Naive thymus-derived CD8-positive, alpha-beta T cell (primary cell): ENCODE data around the gene PREX1. TPM values are rescaled to one million over a fixed set of nuclear protein-coding genes. Genes with fewer than 3 reads are reported as not detected.

Experiments used
- ATAC-seq, 2 donors: fragments of 150-1000 bp; cut with Tn5 transposase in 1 of 2; sonication (Bioruptor Pico), chemical (Tn5 transposase) in 1 of 2; 1 replicate in 1 of 2; 2 replicates in 1 of 2; pipeline ENCODE4 v1.10.0; 2021; ENCODE audit warnings: mild to moderate bottlenecking in 2 of 2, moderate library complexity in 2 of 2
- POLR2A ChIA-PET: fragments of 350-600 bp; sonication (Branson Sonifier 250); formaldehyde crosslinking; loops from one replicate; lab custom pipeline; 2021; ENCODE audit warnings: antibody characterized with exemption; lab: Charles Lee
- DNase-seq, 10 donors: peaks; one replicate each; pipeline versions ENCODE4 v3.0.0 to v3.0.0-alpha.2; 2020 to 2022
- H3K27ac Mint-ChIP-seq, 10 donors: one replicate each; pipeline ENCODE4 v1.8.0; 2020 to 2022; ENCODE audit warnings: mild to moderate bottlenecking in 10 of 10, mixed read lengths in 10 of 10, moderate library complexity in 4 of 10, inconsistent platforms in 1 of 10
- H3K27me3 Mint-ChIP-seq, 5 donors: one replicate each; pipeline ENCODE4 v1.8.0; 2021 to 2022; ENCODE audit warnings: mixed read lengths in 5 of 5
- H3K36me3 Mint-ChIP-seq, 3 donors: one replicate each; pipeline ENCODE4 v1.8.0; 2020 to 2022; ENCODE audit warnings: mixed read lengths in 3 of 3, mild to moderate bottlenecking in 2 of 3, inconsistent platforms in 1 of 3
- H3K4me1 Mint-ChIP-seq, 4 donors: one replicate each; pipeline ENCODE4 v1.8.0; 2021 to 2022; ENCODE audit warnings: mixed read lengths in 4 of 4
- H3K4me3 Mint-ChIP-seq, 10 donors: one replicate each; pipeline ENCODE4 v1.8.0; 2020 to 2022; ENCODE audit warnings: mild to moderate bottlenecking in 10 of 10, mixed read lengths in 10 of 10, moderate library complexity in 6 of 10, inconsistent platforms in 1 of 10
- H3K9me3 Mint-ChIP-seq, 9 donors: one replicate each; pipeline ENCODE4 v1.8.0; 2020 to 2022; ENCODE audit warnings: mixed read lengths in 9 of 9, mild to moderate bottlenecking in 3 of 9, inconsistent platforms in 1 of 9, moderate library complexity in 1 of 9
- polyA plus RNA-seq, 3 donors: library from polyadenylated mRNA; unstranded; fragments of 300-500 nt; fragmentation: Illumina TruSeq; gene quantifications; one replicate each; pipeline ENCODE4 v1.2.3, GENCODE V29; 2021
- total RNA-seq, 8 experiments: library from RNA in 2 of 8; stranded (reverse) in 2 of 8; gene quantifications; one replicate each; pipeline ENCODE4 v1.2.3 and lab custom pipeline; 2021 to 2026

The PREX1 gene
- total and polyA plus RNA-seq, 5 experiments from 2014 or later = 14.4 to 141 (median 38.5) TPM

GRCh38 chr20:48638546-48638945 is 189.3 kb downstream of the PREX1 start:
- Mint-ChIP-seq H3K9me3 (no peaks in the 10 kb centered on the region), H3K4me1 (peaks cover 0 to 13% (median 11%) of the 10 kb centered on the region in 4 donors), H3K4me3 (no peak overlapping the region), H3K27me3 (no peaks in the 10 kb centered on the region), H3K36me3 (peaks cover 0 to 75% (median 5%) of the 10 kb centered on the region in 3 donors), H3K27ac (peak overlapping the region in 3 of 10 donors; percentile 14 to 90 (median 70))
- ATAC-seq (no peak), DNase-seq (no peak)
- POLR2A ChIA-PET = no interaction called here

DNA sequence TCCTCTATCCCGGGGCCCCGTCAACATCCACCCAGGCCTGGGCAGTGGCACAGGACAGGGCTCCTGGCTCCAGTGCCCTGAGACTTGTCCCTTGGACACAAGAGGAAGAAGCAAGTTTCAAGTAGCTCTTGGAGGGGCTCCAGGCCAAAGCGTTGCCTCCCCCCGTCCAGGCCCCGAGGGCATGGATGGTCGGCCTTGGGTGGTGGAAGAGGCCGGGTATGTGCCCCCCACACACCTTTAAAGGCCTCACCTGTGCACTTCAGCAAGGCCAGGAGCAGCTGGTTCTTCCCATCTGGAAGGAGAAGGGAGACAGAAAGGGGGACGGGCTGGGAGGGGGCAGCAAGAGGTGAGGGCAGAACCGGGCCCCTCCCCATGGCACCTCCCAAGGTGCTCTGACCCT is 190.3 kb downstream of the PREX1 start:
- H3K27me3 Mint-ChIP-seq = no peaks in the 10 kb centered on the region
- H3K4me3 Mint-ChIP-seq = no peak overlapping the region
- peaks cover 0 to 15% (median 11%) of the 10 kb centered on the region in 4 donors for H3K4me1 Mint-ChIP-seq
- H3K9me3 Mint-ChIP-seq = no peaks in the 10 kb centered on the region
- H3K36me3 Mint-ChIP-seq = peaks cover 0 to 73% (median 5%) of the 10 kb centered on the region in 3 donors
- ATAC-seq = no peak
- DNase-seq = no peak
- no peak overlapping the region for H3K27ac Mint-ChIP-seq
- POLR2A ChIA-PET = interaction anchor here (1.0 kb wide), 1 partner anchor 185 kb away, joined by 3 read pairs; no protein-coding TSS in a partner anchor

DNA sequence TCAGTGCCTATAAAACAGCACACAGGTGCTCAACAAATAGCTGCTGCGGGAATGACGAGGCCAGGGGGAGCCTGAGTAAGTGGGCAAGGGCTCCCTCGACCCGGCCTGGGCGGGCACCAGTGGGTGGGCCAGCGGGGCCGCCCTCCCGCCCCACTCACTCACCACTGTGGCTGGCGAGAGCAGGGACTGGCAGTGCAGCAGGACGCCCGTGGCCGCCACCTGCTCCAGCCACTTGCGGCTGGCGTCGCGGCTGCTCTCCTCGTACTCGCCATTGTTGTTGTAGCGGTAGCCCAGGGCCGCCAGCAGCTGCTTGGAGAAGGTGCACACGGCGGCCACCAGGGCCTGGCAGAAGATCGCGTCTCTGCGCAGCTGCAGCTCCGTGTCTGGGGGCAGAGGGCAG is 191.5 kb downstream of the PREX1 start:
- Mint-ChIP-seq H3K4me1 (peaks cover 0 to 15% (median 11%) of the 10 kb centered on the region in 4 donors), H3K9me3 (no peaks in the 10 kb centered on the region), H3K36me3 (peaks cover 0 to 74% (median 5%) of the 10 kb centered on the region in 3 donors), H3K4me3 (no peak overlapping the region), H3K27me3 (no peaks in the 10 kb centered on the region), H3K27ac (peak overlapping the region in 2 of 10 donors; percentile 13 to 59)
- POLR2A ChIA-PET = no interaction called here
- ATAC-seq = peak in 1 of 2 donors; percentile 7
- no peak for DNase-seq

- Mint-ChIP-seq H3K9me3 (no peaks in the 10 kb centered on the region), H3K4me3 (no peak overlapping the region), H3K27ac (peak overlapping the region in 5 of 10 donors; percentile 55 to 90 (median 74)), H3K27me3 (no peaks in the 10 kb centered on the region), H3K36me3 (peaks cover 0 to 74% (median 8%) of the 10 kb centered on the region in 3 donors), H3K4me1 (peaks cover 0 to 15% (median 11%) of the 10 kb centered on the region in 4 donors)
- DNase-seq (peak; percentile 31 to 72 (median 61)), ATAC-seq (peak; percentile 70 to 72)
- POLR2A ChIA-PET = no interaction called here
Measured at GRCh38 chr20:48635791-48636267, 192.0 kb downstream of the PREX1 start.

DNA sequence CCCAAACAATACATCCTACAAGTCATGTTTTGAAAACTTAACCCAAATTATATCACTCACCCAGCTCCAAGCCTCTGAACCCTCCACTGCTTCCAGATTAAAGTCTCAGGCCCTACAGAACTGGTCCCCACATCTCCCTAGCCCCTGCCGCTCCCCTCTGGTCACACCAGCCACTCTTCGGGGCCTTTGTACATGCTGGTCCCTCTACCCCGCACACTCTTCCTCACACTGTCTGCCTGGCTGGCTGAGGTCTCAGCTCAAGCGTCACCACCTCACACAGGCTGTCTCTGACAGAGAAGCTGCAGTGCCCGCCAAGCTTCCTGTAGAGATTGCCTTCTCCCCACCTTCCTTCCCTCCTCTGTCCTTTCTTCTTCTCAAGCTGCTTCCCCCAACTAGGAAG is 192.4 kb downstream of the PREX1 start:
- H3K36me3 Mint-ChIP-seq = peaks cover 0 to 70% (median 8%) of the 10 kb centered on the region in 3 donors
- H3K4me3 Mint-ChIP-seq = peak overlapping the region in 2 of 10 donors; percentile 36 to 39
- no peaks in the 10 kb centered on the region for H3K9me3 Mint-ChIP-seq
- POLR2A ChIA-PET = no interaction called here
- no peak for ATAC-seq
- peaks cover 0 to 15% (median 11%) of the 10 kb centered on the region in 4 donors for H3K4me1 Mint-ChIP-seq
- no peaks in the 10 kb centered on the region for H3K27me3 Mint-ChIP-seq
- no peak for DNase-seq
- H3K27ac Mint-ChIP-seq = peak overlapping the region in 7 of 10 donors; percentile 11 to 90 (median 74)

GRCh38 chr20:48634641-48635040 is 193.2 kb downstream of the PREX1 start:
- Mint-ChIP-seq H3K4me1 (peaks cover 0 to 13% (median 10%) of the 10 kb centered on the region in 4 donors), H3K36me3 (peaks cover 0 to 68% (median 4%) of the 10 kb centered on the region in 3 donors), H3K27ac (peak overlapping the region in 2 of 10 donors; percentile 0 to 90), H3K27me3 (no peaks in the 10 kb centered on the region), H3K4me3 (no peak overlapping the region), H3K9me3 (no peaks in the 10 kb centered on the region)
- ATAC-seq = no peak
- POLR2A ChIA-PET = no interaction called here
- no peak for DNase-seq

GRCh38 chr20:48633620-48634257 is 194.1 kb downstream of the PREX1 start:
- no peak for DNase-seq
- Mint-ChIP-seq H3K4me1 (peaks cover 0 to 10% (median 10%) of the 10 kb centered on the region in 4 donors), H3K36me3 (peaks cover 0 to 68% (median 3%) of the 10 kb centered on the region in 3 donors), H3K9me3 (no peaks in the 10 kb centered on the region), H3K4me3 (peak overlapping the region in 1 of 10 donors; percentile 25), H3K27ac (peak overlapping the region in 7 of 10 donors; percentile 26 to 90 (median 58)), H3K27me3 (no peaks in the 10 kb centered on the region)
- ATAC-seq = no peak
- POLR2A ChIA-PET = no interaction called here

- no peaks in the 10 kb centered on the region for H3K27me3 Mint-ChIP-seq
- H3K4me1 Mint-ChIP-seq = peaks cover 0 to 10% (median 8%) of the 10 kb centered on the region in 4 donors
- H3K27ac Mint-ChIP-seq = peak overlapping the region in 2 of 10 donors; percentile 58 to 71
- no peak for ATAC-seq
- no peak for DNase-seq
- H3K36me3 Mint-ChIP-seq = peaks cover 0 to 67% (median 6%) of the 10 kb centered on the region in 3 donors
- H3K9me3 Mint-ChIP-seq = no peaks in the 10 kb centered on the region
- POLR2A ChIA-PET = no interaction called here
- no peak overlapping the region for H3K4me3 Mint-ChIP-seq
Measured at GRCh38 chr20:48632825-48633619, 194.8 kb downstream of the PREX1 start.

- no peak overlapping the region for H3K27ac Mint-ChIP-seq
- H3K36me3 Mint-ChIP-seq = peaks cover 0 to 65% (median 8%) of the 10 kb centered on the region in 3 donors
- H3K4me1 Mint-ChIP-seq = peaks cover 3 to 12% (median 9%) of the 10 kb centered on the region in 4 donors
- no peak overlapping the region for H3K4me3 Mint-ChIP-seq
- no peak for ATAC-seq
- H3K9me3 Mint-ChIP-seq = no peaks in the 10 kb centered on the region
- peak in 1 of 10 donors; percentile 46 for DNase-seq
- POLR2A ChIA-PET = no interaction called here
- no peaks in the 10 kb centered on the region for H3K27me3 Mint-ChIP-seq
Measured at GRCh38 chr20:48632017-48632824, 195.6 kb downstream of the PREX1 start.

DNA sequence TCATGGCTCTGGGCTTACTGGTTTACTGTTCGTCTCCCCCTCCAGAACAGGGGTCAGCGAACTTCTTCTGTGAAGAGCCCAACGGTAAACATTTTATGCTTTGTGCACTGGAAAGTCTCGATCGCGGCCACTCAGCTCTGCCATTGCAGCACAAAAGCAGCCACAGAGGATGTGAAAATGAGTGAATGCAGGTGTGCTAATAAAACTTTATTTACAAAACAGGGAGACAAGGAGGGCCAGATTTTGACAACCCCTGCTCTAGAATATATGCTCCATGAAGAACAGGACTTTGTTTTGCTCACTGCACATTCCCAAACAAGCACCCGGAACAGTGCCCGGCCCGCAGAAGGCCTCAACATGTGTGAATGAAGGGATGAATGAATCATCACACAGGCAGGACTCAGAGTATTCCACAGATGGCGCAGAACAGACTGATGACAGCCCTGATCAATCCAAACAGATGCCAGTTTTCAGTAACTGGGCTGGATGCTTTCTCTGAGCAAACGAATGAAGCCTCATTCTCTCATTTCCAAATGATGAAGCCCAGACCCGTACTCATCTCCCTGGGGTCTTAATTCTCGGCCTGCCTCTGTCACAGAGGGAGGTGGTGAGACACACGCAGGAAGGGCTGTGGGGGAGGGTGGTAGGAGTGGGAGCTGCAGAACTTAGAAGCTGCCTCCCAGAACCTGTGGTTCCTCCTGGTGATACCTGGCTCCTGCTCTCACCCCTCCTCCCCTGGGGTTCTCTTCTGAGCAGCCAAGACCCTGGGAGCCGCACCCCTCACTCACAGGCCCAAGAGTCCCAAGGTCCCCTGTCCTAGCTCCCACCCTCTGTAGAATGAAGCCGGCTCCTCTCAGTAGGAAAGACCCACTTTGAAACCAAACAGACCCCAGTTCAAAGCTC is 196.4 kb downstream of the PREX1 start:
- POLR2A ChIA-PET = no interaction called here

DNA sequence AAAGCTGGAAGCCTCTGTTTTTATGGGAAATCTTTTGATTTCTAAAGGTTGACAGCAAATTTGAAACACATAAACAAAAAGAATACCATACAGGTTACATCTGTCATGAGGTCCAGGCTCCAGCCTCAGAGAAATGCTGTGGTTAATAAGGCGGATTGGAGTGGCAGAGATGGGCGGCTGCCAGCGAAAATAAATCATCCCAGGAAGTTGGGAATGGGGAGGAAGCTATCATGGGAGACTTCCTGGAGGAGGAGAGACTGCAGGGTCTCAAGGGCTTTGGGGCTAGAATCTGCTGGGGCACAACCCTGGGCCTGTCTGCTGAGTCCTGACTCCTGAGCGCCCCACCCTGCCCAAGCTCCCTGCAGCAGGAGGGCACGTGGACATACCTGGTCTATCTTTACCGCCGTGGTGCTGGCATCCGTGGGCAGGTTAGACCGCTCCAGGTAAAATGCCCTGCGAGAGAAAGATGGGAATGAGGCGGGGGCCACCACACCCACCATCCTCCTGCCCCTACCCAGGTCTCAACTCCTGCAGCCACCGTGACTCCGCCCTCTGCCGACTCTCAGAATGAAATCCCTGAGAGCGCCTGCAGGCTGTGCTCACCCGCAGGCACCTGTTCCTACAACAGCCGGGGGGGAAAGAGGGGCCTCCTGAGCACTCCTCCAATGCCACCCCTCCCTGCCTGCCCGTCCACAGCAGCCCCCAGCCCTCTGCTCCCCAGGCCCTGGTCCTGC is 197.3 kb downstream of the PREX1 start:
- POLR2A ChIA-PET = no interaction called here
- Mint-ChIP-seq H3K4me3 (peak overlapping the region in 1 of 10 donors; percentile 38), H3K36me3 (peaks cover 0 to 72% (median 10%) of the 10 kb centered on the region in 3 donors), H3K27ac (peak overlapping the region in 4 of 10 donors; percentile 43 to 69 (median 63)), H3K4me1 (peaks cover 13 to 20% (median 15%) of the 10 kb centered on the region in 4 donors), H3K9me3 (no peaks in the 10 kb centered on the region), H3K27me3 (no peaks in the 10 kb centered on the region)
- no peak for DNase-seq
- no peak for ATAC-seq

More for the DNA sequence above, 196.4 kb downstream of the PREX1 start:
- ATAC-seq (no peak), DNase-seq (peak in 1 of 10 donors; percentile 27)
- no peak overlapping the region for H3K4me3 Mint-ChIP-seq
- H3K9me3 Mint-ChIP-seq = no peaks in the 10 kb centered on the region
- H3K36me3 Mint-ChIP-seq = peaks cover 0 to 65% (median 9%) of the 10 kb centered on the region in 3 donors
- H3K4me1 Mint-ChIP-seq = peaks cover 11 to 21% (median 15%) of the 10 kb centered on the region in 4 donors
- no peaks in the 10 kb centered on the region for H3K27me3 Mint-ChIP-seq
- H3K27ac Mint-ChIP-seq = peak overlapping the region in 2 of 10 donors; percentile 29 to 69
